ENCODE measurements around the gene PKD2L1. TPM values are rescaled to one million over a fixed set of nuclear protein-coding genes. Genes with fewer than 3 reads are reported as not detected.
"Not testable (repeated sequence)": the region's sequence is repeated elsewhere in the genome, so short reads cannot be mapped to it uniquely, and the experiment has no call there.

Gene PKD2L1
- polyA plus RNA-seq, 1 donor: 0.38 TPM

DNA sequence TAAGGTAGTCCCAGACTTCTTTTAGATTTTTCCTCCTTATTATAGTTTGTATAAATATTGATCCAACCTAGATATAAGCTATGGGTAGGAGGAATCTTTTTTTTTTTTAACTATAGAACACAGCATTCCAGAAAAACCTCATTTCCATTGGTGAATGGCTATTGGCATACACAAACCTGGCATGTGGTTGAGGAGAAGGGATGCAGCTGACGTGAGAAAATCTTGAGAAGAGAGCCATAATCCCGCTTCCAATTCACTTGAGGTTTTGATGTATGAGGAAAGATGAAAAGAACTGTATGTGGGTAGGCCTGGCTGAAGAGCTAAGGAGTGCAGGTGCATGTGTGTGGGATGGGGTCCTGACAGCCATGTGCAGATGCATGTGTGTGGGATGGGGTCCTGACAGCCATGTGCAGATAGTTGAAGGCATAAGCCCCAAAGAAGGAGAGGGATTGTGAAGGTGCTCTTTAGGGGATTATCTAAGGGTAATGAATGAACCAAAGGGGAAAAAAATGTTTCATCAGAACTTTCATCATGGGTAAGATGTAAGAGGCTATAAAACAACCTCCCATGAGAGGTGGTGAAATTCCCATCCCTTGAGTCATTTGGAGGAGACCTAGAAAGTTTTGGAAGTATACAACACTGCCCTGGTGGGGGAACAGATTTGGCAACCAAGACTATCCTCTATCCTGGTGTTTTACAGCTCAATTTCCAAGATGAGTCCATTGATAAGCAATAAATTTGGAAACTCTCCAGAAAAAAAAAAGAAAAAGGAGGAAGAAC is 3.8 kb upstream of the PKD2L1 start:
- no peak for DNase-seq

DNA sequence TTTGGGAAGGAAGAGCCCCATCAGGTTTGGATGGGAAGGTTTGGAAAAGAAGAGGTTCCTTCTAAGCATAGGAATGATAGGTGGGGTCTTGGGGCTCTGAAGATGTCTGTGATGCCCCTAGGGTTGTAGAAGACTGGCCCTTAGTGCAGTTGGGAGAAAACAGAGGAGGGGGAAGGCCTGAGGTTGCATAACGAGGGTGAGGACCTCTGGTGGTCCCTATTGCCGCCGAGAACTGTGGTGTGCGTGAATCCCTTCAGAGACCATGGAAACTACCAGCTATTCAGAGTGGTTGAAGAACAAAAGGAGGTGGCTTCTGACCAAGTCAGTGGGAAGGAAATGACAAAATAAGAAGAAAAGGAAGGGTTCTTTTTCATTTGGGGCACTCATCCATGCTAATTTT is 3.1 kb upstream of the PKD2L1 start:
- DNase-seq: no peak

DNA sequence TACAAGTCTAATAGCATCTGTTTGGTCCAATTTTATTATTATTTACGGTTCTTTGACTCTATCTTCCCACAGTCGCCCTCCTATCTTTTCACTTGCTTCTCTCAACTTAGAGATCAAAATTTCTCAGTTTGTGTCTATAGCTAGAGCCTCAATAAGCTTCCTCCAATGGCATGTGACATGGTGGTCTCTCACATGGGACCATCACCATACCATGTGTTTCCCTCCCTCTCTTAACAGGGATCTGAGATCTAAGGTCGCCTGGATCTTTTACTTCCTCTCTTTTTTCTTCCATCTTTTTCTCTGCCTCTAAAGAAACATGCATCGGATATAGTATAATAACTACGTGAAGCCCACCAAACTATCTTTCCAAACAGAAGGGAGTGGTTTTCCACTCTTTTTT is 1.8 kb downstream of the PKD2L1 start:
- no peak for DNase-seq

DNA sequence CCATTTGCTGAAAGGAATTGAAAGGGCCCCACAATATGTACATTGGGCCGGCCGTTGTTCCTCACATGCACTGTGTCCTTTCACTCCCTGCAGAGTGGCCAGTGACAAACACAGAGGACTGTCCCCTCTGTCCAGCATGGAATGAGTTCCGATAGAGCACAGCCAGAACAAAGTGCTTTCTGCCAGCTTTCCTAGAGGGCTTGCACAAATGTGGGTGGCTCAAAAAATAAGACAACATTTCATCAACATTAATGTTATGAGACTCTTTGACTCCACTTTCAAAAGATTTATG is 2.4 kb downstream of the PKD2L1 start:
- DNase-seq: no peak

DNA sequence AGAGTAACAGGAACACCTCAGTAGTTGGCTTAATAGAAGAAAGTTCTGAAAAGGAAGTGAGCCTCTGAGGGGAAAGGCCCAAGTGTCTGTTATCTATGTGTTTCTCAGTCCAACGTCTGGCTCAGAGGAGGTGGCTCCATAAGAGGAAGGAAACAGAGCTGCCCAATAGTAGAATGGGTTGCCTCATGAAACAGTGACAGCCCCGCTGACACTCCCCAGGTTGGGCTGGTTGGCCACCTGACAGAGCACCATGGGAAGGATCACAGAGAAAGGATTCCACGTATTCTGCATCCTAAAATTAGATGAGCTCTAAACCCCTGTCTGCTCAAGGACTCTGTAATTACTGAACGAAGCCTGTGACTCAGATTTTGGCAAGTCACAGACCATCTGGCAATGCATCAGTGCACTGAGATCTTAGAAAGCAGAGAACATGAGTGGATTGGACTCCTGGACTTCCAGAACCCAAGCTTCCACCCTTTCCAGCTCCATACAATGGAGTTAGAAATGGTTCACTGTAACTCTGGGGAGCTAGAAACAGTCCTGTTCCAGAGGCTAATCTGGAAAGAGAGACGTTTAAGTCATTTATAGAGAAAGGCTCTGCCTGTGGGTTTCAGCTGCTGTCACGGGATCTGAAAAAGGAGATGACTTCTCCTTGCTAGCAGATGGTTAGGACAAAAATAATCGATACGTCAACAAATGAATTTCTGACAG is 2.9 kb downstream of the PKD2L1 start:
- no peak for DNase-seq

DNA sequence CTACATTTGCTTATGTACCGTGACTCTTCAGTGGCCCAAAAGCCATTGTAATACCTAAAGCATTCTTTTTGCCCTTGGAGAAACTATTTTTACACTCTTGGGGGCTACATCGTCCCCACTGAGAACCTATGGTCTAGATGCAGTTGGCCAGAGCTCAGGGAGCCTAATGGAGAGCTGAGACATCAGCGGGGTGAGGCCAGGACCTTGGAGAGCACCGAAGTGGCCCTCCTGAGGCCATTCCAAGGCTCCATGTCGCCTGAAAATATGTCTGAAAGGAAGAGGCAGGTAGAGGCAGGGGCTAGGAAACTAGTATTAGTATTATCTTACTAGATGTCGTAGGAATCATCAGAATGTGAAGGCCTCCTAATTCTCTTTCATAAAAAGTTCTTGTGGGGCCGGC is 4.9 kb downstream of the PKD2L1 start:
- no peak for DNase-seq

DNA sequence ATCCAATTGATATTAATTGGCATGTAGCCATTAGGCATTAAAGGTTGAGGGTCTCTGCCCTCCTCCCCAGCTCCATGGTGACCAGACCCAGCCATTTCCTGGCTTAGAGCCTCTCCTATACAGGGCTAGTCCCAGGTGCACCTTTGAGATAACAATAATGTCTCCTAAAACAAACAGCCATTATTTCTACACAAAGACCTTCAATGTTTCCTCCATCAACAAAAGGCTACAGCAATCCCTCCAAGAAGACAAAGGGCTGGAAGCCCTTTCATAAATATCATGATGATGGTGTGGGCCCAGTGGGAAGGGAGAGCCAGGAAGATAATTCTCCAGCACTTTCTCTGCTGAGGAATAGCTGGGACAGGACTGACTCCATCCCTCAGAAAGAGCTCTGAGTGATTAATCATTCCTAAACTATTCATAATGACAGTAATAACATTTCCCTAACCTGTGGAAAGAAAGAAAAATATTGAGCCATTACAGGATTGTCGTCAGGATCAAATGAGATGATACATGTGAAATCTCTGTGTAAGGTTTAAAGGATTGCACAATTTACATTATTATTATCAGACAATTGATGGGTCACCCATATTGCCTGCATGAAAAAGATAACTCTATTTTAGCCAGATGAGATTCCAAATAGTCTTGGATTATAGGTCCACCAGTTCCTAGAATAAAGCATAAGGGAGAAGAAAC is 10.2 kb downstream of the PKD2L1 start:
- no peak for DNase-seq

DNA sequence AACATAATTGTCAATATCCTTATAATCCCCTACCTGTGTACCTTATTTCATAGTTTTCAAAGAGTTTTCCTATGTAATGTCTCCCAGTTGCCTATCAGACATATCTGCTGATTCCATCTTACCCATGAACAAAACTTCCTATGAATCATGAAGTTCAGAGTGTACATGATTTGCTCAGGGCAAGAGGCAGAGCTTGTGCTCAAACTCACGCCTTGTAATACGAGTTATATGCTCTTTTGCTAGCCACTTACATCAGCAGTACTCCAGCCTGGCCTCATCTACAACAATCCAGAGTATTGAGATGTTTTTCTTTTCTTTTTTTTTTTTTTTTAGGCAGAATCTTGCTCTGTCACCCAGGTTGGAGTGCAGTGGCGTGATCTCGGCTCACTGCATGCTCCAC is 11.8 kb downstream of the PKD2L1 start:
- no peak for DNase-seq

DNA sequence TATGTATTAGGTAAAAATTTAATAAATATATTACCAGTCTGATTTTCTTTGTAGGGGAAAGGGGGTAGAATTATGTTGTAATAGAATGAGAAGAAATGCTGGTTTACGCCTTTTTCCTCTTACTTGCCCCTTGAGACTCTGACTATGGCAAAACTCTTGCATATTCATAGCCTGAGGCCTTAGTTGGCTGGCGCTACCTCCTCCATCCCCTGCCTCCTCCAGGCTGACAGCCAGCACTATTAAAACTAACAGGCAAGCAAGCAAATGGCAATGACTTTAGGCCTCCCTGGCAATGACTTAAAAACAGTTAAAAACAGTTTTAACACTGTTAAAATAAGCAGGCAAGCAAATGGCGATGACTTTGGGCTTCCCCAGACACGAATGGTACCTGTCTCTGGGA is 14.4 kb downstream of the PKD2L1 start:
- DNase-seq: no peak

DNA sequence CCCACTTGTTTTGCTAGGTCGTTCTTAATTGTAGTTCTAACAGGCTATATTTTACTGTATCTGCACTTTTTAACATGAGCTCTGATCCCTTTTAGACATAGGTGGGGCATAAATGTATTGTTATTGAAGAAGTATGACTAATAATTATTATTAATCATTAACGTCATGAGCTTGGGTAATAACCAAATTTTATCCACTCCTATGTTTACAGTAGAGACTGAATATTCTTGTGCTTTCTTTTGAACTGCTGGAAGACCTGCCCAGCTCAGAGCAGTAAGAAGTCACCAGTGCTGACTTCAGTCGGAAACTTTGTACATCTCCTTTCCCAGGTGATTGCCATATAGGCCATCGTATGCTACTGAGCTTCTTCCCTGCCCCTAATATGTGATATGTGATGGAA is 18.7 kb downstream of the PKD2L1 start:
- DNase-seq: no peak

DNA sequence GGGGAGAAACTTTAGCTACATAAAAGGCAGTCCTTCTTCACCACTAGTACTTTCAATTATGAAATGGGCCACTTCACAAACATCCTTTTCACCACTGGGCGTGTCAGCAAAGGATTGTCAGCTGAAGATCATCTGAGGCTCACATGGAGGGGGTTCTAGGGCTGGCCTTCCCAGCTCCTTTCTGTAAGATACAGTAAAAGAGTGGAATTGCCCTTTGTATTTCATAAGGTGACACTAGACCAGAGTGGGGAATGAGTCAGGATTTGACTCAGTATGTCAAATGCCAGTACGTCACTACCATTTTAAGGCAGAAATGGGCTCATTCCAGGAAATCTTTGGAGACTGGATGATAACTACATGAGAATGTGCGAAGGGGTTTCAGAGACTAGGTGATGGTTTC is 22.3 kb downstream of the PKD2L1 start:
- no peak for DNase-seq

DNA sequence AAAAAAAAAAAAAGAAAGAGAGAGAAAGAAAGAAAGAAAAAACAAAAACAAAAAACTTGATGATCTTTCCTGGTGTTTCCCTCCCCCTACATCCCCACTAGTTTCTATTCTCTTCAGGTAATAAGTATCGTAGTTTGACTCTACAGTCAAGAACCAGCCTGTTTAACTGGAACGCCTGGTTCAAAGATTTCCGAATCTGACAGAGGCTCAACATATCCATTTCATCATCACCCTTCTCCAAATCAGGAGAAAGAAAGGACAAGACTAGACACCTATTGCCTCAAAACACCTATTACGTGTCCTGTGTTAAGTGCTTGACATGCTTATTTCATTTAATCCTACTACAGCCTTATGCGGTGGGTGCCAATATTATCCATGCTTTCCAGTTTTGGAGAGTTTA is 23.2 kb downstream of the PKD2L1 start:
- DNase-seq: no peak

DNA sequence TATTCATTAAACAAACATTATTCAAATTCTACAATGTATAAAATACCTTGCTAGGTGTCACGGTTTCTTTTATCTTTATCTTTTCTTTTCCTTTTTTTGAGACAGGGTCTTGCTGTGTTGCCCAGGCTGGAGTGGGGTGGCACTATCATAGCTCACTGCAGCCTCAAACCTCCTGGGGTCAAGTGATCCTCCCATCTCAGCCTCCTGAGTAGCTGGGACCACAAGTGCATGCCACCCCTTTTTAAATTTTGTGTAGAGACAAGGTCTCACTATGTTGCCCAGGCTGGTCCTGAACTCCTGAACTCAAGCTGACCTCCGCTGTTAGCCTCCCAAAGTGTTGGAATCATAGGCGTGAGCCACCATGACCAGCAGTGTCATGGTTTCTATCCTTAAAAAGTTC is 25.6 kb downstream of the PKD2L1 start:
- no peak for DNase-seq

DNA sequence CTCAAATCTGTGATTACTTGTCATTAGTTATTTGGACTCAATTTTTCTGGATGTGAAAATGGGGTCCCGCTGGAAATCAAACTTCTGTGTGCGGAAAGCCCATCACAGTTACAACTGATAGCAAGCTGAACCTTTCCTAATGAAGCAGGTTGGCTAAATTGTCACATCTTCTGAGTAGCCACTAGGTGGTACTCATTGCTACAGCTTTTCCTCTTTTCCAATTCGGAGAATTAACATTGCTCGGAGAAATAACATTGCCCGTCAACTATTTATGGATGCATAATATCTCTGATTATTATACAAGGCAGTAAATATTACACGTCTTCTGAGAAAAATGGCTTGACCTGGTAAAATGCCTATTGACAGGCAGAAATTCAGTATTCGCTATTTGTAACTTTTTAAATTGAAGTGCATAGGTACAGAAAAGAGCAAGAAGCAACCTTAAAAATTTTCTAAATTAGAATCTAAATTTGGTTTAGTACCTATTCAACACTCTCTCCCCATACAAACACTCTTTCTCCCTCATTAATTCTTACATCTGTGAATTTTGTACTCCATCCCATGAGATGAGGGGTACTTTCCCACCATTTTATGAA is 26.2 kb downstream of the PKD2L1 start:
- DNase-seq: no peak

DNA sequence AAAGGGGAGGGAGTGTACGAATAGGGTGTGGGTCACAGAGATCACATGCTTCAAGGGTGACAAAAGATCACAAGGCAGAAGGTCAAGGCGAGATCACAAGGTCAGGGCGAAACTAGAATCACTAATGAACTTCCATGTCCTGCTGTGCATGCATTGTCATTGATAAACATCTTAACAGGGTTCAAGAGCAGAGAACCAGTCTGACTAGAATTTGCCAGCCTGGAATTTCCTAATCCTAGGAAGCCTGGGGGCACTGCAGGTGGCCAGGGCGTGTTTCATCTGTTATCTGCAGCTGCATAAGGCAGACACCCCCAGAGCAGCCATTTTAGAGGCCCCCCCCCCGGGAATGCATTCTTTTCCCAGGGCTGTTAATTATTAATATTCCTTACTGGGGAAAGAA is 28.9 kb downstream of the PKD2L1 start:
- DNase-seq: not testable (repeated sequence)

DNA sequence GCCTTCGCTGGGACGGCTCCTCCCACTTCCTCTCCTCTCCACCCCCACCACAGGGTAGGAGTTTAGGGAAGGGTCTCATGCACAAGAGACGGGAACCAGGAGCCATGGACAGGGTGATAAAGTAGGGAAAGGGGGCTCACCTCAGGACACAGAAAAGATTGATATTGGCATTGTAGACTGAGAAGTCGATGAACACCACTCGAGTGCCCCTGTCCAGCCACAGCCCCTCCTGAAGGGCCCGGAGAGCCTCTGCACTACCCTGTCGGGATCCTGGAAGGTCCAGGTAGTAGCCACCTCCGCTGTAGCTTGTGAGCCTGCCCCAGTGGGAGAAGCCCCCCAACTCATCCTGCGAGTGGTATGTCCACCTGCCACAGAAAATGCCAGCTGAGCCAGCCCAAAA is 32.8 kb downstream of the PKD2L1 start:
- no peak for DNase-seq

DNA sequence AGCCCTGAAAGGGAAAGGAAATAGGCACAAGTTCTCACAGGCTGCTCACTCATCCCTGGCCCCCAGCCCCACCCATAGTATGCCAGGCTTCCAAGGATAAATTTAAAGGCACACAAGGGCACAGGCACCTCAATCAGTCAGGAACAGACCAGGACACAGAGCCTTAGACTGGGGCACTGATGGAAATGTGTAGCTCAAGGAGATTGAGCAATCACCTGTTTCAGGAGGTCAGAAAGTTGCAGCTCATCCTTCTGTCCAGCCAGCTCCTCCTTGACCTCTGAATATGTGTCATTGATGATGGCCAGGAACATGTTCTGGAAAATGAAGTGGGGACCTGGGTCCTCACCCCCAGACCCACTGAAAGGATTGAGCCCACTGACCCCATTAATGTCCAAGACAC is 37.0 kb downstream of the PKD2L1 start:
- DNase-seq: no peak

DNA sequence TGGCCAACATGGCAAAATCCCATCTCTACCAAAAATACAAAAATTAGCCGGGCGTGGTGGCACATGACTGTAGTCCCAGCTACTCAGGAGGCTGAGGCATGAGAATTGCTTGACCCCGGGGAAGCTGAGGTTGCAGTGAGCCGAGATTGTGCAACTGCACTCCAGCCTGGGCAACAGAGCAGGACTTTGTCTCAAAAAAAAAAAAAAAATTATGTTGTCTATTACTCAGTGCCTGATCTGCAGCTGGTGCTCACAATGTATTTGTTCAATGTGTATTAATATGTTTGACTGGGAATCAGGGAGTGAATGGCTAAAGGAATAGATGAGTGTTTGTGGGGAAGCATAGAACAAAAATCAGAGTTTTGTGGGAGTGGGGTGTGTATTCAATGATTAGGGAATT is 37.7 kb downstream of the PKD2L1 start:
- not testable (repeated sequence) for DNase-seq

DNA sequence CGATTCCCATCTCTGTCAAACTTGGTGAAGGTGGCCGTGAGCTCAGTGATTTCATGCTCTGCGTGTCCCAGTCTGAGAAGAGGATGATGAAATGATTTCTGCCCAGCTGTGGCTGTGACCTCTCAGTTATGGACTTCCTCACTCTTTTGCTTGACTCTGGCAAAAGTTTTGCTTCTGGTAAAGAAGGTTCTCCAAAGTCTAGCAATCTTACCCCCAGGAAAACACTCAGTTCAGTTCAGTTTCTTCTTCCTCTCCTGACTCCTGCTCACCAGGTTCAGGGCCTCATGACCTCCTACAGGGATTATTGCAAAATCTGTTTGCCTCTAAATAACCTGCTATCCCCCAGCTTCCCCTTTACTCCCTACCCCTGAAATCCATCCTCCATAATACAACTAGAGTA is 38.7 kb downstream of the PKD2L1 start:
- no peak for DNase-seq

DNA sequence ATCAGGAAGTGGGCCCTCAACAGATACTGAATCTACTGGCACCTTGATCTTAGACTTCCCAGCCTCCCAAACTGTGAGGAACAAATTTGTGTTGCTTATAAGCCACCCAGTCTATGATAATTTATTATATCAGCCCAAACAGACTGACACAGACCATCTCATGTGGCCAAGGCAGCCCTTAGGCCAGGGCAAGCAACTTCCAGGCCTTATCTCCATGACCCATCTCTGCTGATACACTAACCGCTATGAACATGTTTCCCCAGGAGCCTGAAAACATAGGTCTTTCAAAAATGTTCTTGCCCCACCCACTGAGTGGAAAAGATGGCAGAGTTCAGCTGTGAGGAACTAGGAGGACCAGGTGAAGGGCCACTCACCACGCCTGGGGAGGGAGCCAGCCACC is 40.4 kb downstream of the PKD2L1 start:
- DNase-seq: no peak

DNA sequence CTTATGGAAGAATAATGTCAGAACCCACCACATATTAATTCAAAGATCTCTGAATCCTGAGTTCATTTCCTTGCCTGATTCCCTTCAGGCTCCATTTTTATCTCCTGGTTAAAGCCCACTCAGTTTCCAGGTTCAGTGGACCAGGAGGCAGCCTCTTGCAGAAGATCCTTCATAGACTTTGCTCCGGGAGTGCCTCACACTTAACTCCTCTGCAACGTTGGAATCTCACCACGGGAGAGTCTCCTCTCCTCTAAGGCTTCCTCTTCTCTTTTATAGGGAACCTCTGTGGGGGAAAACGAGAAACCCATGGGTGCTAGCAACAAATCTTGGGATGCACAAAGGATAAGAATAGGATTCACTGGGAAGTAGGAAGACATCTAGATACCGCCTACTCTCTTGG is 41.8 kb downstream of the PKD2L1 start:
- no peak for DNase-seq

DNA sequence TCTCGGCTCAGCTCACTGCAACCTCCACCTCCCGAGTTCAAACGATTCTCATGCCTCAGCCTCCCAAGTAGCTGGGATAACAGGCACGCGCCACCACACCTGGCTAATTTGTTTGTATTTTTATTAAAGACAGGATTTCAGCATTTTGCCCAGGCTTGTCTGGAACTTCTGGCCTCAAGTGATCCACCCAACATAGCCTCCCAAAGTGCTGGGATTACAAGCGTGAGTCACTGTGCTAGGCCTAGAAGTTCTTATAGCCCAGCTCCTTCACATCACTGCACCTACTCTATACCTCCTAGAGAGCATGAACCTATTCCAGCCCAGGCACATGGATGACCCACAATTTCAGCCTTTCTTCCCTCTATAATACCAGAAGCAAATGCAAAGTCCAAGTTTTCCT is 42.3 kb downstream of the PKD2L1 start:
- DNase-seq: no peak
